ENCODE measurements around the gene LRRC72. TPM values are rescaled to one million over a fixed set of nuclear protein-coding genes. Genes with fewer than 3 reads are reported as not detected.

LRRC72 gene
- not detected for total RNA-seq
- polyA plus RNA-seq: not detected
- long read RNA-seq, donor 1: 0 reads
- long read RNA-seq, donor 2: 0 reads
- long read RNA-seq, donor 3, partial matches to known transcripts: 6 of 6 reads
- long read RNA-seq, donor 3, other reads (novel, unspliced or antisense): 0 of 6 reads
- long read RNA-seq, donor 4: 0 reads
- long read RNA-seq, donor 5: 0 reads
- long read RNA-seq, donor 6: 0 reads
- long read RNA-seq, donor 7: 0 reads
- long read RNA-seq, donor 8: 0 reads
- long read RNA-seq, donor 9: 0 reads
- long read RNA-seq, donor 10: 0 reads

DNA sequence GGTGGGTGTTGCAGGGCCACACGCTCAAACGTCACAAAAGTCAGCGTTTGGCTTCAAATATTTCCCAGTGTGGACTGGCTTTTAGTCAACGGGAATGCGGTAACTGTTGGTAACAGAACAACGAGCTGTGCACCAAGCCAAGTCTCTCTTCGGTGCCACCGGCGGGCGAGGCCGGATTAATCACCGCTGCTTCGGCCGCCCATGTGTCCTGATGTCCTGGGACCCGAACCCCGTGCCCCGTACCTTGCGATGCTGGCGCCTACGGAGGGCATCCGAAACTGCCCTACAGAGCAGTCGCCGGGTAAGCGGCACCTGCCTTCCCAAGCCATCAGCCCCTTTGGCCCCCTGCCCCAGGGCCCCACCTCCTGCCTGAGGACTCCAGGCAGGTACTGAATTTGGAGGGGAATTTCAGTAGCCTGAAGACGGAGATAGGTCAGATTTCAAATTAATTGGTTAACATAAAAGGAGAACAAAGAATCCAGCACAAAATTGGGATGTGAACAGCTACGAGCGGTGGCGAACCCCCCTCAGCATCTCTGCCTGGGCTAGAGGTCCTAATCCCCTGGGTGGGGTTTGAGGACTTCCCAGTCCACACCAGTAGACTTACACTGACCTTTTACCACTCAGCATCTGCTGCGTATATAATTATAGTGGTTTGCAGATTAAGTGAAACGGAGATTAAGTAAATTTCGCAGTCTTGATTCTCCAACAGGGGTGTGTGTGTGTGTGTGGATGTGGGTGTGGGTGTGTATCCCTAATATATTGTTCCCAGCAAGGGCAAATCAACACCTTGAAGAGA lies at the start of gene LRRC72:
TSS of gene LRRC72 (plus strand) at position 84 of the 799 bp plus-strand sequence. CDS start at position 212, 128 bp downstream.
- Histone ChIP-seq H3K27me3 (no peaks in the 10 kb centered on the region), H3K27ac (no peak within 1 kb of the TSS), H3K4me3 (no peak within 1 kb of the TSS), H3K36me3 (replicated peaks in 1 of 2) (no peaks in the 10 kb centered on the region), H3K9me3 (replicated peaks in 1 of 3) (no peaks in the 10 kb centered on the region), H3K4me1 (replicated peaks in 1 of 2) (no peaks in the 10 kb centered on the region)
- intact Hi-C loops (cut with DNase I): no loop called here
- WGBS, 4 donors: 88 to 94% (median 91%) methylated on average over 15 to 31 of the region's 31 CpGs
- TF ChIP-seq POLR2A (IDR thresholded peaks at IDR 0.05): no peak
- TF ChIP-seq, protein P1, sequence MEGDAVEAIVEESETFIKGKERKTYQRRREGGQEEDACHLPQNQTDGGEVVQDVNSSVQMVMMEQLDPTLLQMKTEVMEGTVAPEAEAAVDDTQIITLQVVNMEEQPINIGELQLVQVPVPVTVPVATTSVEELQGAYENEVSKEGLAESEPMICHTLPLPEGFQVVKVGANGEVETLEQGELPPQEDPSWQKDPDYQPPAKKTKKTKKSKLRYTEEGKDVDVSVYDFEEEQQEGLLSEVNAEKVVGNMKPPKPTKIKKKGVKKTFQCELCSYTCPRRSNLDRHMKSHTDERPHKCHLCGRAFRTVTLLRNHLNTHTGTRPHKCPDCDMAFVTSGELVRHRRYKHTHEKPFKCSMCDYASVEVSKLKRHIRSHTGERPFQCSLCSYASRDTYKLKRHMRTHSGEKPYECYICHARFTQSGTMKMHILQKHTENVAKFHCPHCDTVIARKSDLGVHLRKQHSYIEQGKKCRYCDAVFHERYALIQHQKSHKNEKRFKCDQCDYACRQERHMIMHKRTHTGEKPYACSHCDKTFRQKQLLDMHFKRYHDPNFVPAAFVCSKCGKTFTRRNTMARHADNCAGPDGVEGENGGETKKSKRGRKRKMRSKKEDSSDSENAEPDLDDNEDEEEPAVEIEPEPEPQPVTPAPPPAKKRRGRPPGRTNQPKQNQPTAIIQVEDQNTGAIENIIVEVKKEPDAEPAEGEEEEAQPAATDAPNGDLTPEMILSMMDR (IDR thresholded peaks at IDR 0.05): no peak
- DNase-seq: no peak

DNA sequence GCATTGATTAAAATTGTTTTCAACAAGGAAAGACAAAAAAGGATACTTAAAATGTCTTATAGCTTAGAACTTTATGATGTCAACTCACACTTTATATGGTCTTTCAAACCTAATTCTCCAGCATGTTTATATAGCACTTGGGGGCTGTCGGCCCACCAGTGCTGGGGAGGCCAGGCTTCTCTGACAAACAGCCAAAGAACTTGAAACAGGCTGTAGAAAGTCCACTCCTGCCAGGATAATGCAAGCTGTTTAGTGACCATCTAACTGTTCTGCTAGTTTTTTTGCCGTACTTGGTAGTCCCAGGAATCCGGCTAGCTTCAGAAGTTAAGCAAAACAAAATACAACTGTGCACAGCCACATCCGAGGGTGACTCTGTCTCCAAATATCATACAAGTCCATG lies 47.5 kb upstream of the LRRC72 start:
- Histone ChIP-seq H3K4me3 (no peak overlapping the region), H3K9me3 (replicated peaks in 1 of 3) (no peaks in the 10 kb centered on the region), H3K27ac (no peak overlapping the region), H3K4me1 (replicated peaks in 1 of 2) (no peaks in the 10 kb centered on the region), H3K36me3 (replicated peaks in 1 of 2) (no peaks in the 10 kb centered on the region), H3K27me3 (no peaks in the 10 kb centered on the region)
- no peak for DNase-seq
- intact Hi-C loops (cut with DNase I): no loop called here
- WGBS, 4 donors: 78 to 88% (median 80%) methylated on average over 4 of the region's 4 CpGs
- TF ChIP-seq, protein P1 (IDR thresholded peaks at IDR 0.05): no peak
- TF ChIP-seq POLR2A (IDR thresholded peaks at IDR 0.05): no peak

DNA sequence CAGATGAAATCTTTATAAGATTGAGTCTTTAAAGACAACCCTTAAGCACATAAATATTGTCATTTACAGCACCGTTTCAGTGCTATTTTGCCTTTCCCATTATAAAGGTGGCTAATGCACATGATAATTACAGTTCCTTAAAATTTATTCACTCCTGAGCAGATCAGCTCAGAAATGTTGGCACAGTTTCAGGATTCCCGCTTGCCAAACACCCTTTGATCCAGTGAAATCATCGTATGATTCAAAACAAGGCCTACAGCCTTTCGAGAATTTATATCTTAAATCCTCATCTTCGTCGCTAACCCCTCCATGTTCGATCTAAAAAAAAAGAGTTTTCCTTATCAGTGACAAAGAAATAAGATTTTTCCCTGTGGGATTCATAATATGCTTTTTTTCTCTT lies 47.0 kb upstream of the LRRC72 start:
- no peaks in the 10 kb centered on the region for H3K36me3 ChIP-seq (replicated peaks in 1 of 2)
- H3K27ac ChIP-seq: no peak overlapping the region
- TF ChIP-seq, protein P1 (IDR thresholded peaks at IDR 0.05): no peak
- TF ChIP-seq POLR2A (IDR thresholded peaks at IDR 0.05): no peak
- intact Hi-C loops (cut with DNase I): no loop called here
- H3K27me3 ChIP-seq: no peaks in the 10 kb centered on the region
- H3K9me3 ChIP-seq (replicated peaks in 1 of 3): no peaks in the 10 kb centered on the region
- 64 to 77% (median 72%) methylated on average over 7 of the region's 7 CpGs for WGBS, 4 donors
- H3K4me3 ChIP-seq: no peak overlapping the region
- H3K4me1 ChIP-seq (replicated peaks in 1 of 2): no peaks in the 10 kb centered on the region
- DNase-seq: no peak

DNA sequence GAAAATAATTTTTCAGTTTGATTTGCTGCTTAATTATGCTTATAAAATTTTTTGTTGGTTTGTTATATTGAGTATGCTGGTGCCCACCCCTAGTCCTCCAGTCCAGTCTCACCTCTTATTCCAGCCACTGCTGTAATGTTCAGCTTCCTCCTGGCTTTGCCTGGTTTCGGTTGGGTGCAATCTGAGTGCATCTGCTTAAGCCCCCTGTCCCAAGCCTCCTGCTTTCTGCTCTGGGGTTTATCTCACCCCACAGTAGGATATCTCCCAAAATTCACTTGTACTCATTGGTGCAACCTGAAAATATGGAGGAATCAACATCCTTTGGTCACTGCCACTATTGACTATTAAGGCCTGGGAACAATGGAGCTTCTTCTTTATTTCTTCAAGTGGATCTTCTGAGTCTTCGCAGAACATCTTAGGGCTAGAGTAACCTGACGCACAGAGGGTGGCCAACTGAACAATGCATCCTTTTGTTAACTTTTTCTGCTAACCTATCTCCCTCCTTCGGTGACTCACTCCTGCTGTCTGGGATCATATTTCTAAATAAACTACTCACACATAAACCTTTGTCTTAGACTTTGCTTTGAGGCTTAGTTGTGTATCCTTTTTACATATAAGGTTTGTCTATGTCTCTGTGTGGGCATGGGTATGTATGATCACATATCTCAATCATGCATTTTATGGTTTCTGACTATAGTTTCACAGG lies 42.0 kb upstream of the LRRC72 start:
- Histone ChIP-seq H3K9me3 (replicated peaks in 1 of 3) (no peaks in the 10 kb centered on the region), H3K4me3 (no peak overlapping the region), H3K4me1 (replicated peaks in 1 of 2) (no peaks in the 10 kb centered on the region), H3K27me3 (no peaks in the 10 kb centered on the region), H3K27ac (no peak overlapping the region), H3K36me3 (replicated peaks in 1 of 2) (no peaks in the 10 kb centered on the region)
- WGBS, 4 donors: 79 to 87% (median 83%) methylated on average over 4 of the region's 4 CpGs
- no peak for DNase-seq
- intact Hi-C loops (cut with DNase I): no loop called here
- TF ChIP-seq POLR2A (IDR thresholded peaks at IDR 0.05): no peak
